K562 (cell line): ENCODE results near the gene IL1RL2. TPM values are rescaled to one million over a fixed set of nuclear protein-coding genes. Genes with fewer than 3 reads are reported as not detected.

ENCODE experiments used
- ATAC-seq: fragments of 200-7000 bp; cut with Tn5 transposase; 3 replicates; pipeline ENCODE4 v1.9.1; 2020; ENCODE audit warnings: moderate library complexity
- BruUV-seq: library from RNA; stranded (reverse); fragments of 400-500 nt; replicated peaks from 2 replicates; lab custom pipeline; 2021; lab: Mats Ljungman, UMichigan
- CTCF ChIA-PET: fragments of 300-600 bp; formaldehyde crosslinking; extraction: SDS; loops from one replicate; lab custom pipeline; 2021; ENCODE audit warnings: low intra/inter-chr PET ratio; lab: Yijun Ruan, JAX
- POLR2A ChIA-PET: fragments of 300-600, 350-650 bp; sonication (Branson Sonifier 250); formaldehyde crosslinking; extraction: SDS; loops from one replicate; lab custom pipeline; 2021; ENCODE audit warnings: antibody characterized with exemption, inconsistent platforms; lab: Yijun Ruan, JAX
- DNase-seq, 4 experiments: peaks; one replicate each; pipeline versions ENCODE4 v3.0.0 to v3.0.0-alpha.2; 2011 to 2018; ENCODE audit warnings: low spot score in 3 of 4, mixed read lengths in 3 of 4; ENCODE audit errors: extremely low read depth in 1 of 4
- FAIRE-seq: peaks from 2 replicates; lab custom pipeline; 2011; peaks lifted over from hg19 to GRCh38; lab: Jason Lieb, UNC
- H2AFZ ChIP-seq: 2 replicates; pipeline ENCODE4 v1.6.0; 2011; ENCODE audit warnings: low read depth, low read length, control low read depth, inconsistent platforms
- H3K27ac ChIP-seq: fragments of 200-600 bp; 3 replicates; pipeline ENCODE4 v1.8.0; 2011; ENCODE audit warnings: low read depth, mild to moderate bottlenecking, control low read depth, inconsistent platforms, low read length, moderate library complexity, mixed read lengths; ENCODE audit errors: extremely low read depth
- H3K27me3 ChIP-seq, 2 experiments: fragments of 300-600 bp in 1 of 2; 2 replicates in 1 of 2; 3 replicates in 1 of 2; pipeline versions ENCODE4 v1.6.0 to v1.8.0; 2011; ENCODE audit warnings: inconsistent platforms in 2 of 2, low read length in 2 of 2, mild to moderate bottlenecking in 1 of 2, mixed read lengths in 1 of 2, moderate library complexity in 1 of 2; ENCODE audit not compliant: control insufficient read depth in 2 of 2, insufficient read depth in 2 of 2
- H3K36me3 ChIP-seq: fragments of 300-600 bp; 3 replicates; pipeline ENCODE4 v1.8.0; 2011; ENCODE audit warnings: mild to moderate bottlenecking, low read length, inconsistent platforms; ENCODE audit not compliant: control insufficient read depth, insufficient read depth
- H3K4me1 ChIP-seq, 2 experiments: fragments of 200-600 bp in 1 of 2; replicated peaks in 1 of 2; 2 replicates in 1 of 2; 3 replicates in 1 of 2; pipeline versions ENCODE4 v1.5.1 to v1.8.0; 2011; ENCODE audit warnings: inconsistent platforms in 2 of 2, low read length in 2 of 2, mild to moderate bottlenecking in 1 of 2, mixed read lengths in 1 of 2, moderate library complexity in 1 of 2; ENCODE audit not compliant: control insufficient read depth in 2 of 2, insufficient read depth in 2 of 2
- H3K4me2 ChIP-seq: 2 replicates; pipeline ENCODE4 v1.6.1; 2011; ENCODE audit warnings: low read length, control low read depth, inconsistent platforms, mixed read lengths; ENCODE audit not compliant: insufficient read depth
- H3K4me3 ChIP-seq: fragments of 200-600 bp; sonication (generic), shearing (Covaris generic); 2 replicates; pipeline ENCODE4 v1.5.1; 2016; ENCODE audit warnings: control low read depth, inconsistent platforms
- H3K79me2 ChIP-seq: fragments of 200-600 bp; 3 replicates; pipeline ENCODE4 v1.8.0; 2011; ENCODE audit warnings: low read length, inconsistent platforms; ENCODE audit not compliant: control insufficient read depth, insufficient read depth
- H3K9ac ChIP-seq, 2 experiments: 2 replicates each; pipeline versions ENCODE4 v1.6.0 to v1.6.1; 2011; ENCODE audit warnings: low read depth in 2 of 2, low read length in 2 of 2, control low read depth in 1 of 2, inconsistent platforms in 1 of 2, mild to moderate bottlenecking in 1 of 2, mixed read lengths in 1 of 2; ENCODE audit not compliant: insufficient read depth in 1 of 2
- H3K9me1 ChIP-seq: one replicate; pipeline ENCODE4 v1.6.0; 2011; ENCODE audit warnings: inconsistent platforms, mild to moderate bottlenecking, low read length, moderate library complexity; ENCODE audit not compliant: control insufficient read depth, insufficient read depth
- H3K9me3 ChIP-seq: replicated peaks from 2 replicates; pipeline ENCODE4 v1.5.1; 2011; ENCODE audit warnings: low read depth, low read length, inconsistent platforms; ENCODE audit not compliant: control insufficient read depth, insufficient read depth
- H4K20me1 ChIP-seq: replicated peaks from 2 replicates; pipeline ENCODE4 v1.6.1; 2011; ENCODE audit warnings: low read length, inconsistent platforms, mixed read lengths; ENCODE audit not compliant: control insufficient read depth, insufficient read depth
- CBX5 ChIP-seq: IDR thresholded peaks from 2 replicates; pipeline ENCODE4 v1.6.1; 2014; ENCODE audit warnings: low read depth, borderline replicate concordance
- CSDE1 ChIP-seq, 2 experiments: fragments of 450-650 bp; IDR thresholded peaks; 2 replicates each; pipeline ENCODE4 v1.6.1; 2016; ENCODE audit warnings: mild to moderate bottlenecking in 1 of 2
- ERF ChIP-seq: fragments of 450-650 bp; formaldehyde crosslinking; IDR thresholded peaks from 2 replicates; pipeline ENCODE4 v1.4.0; 2020; ENCODE audit warnings: mild to moderate bottlenecking, mixed read lengths
- FOXA1 ChIP-seq: fragments of 450-650 bp; IDR thresholded peaks from 2 replicates; pipeline ENCODE4 v1.6.1; 2016; ENCODE audit warnings: mild to moderate bottlenecking, borderline replicate concordance
- HOMEZ ChIP-seq: fragments of 250-450 bp; sonication (Bioruptor Pico); IDR thresholded peaks from 2 replicates; pipeline ENCODE4 v1.4.0; 2020; ENCODE audit warnings: mild to moderate bottlenecking, moderate library complexity
- MTA2 ChIP-seq: fragments of 450-650 bp; IDR thresholded peaks from 2 replicates; pipeline ENCODE4 v1.6.1; 2016; ENCODE audit warnings: low read depth
- NKRF ChIP-seq: fragments of 450-650 bp; IDR thresholded peaks from 2 replicates; pipeline ENCODE4 v1.6.1; 2016; ENCODE audit warnings: borderline replicate concordance
- RBM25 ChIP-seq: fragments of 200-400 bp; formaldehyde crosslinking; IDR thresholded peaks from 2 replicates; pipeline ENCODE4 v1.6.1; 2018; ENCODE audit warnings: low read length, low read depth, moderate library complexity; ENCODE audit not compliant: severe bottlenecking
- SNRNP70 ChIP-seq: fragments of 200-400 bp; formaldehyde crosslinking; optimal IDR thresholded peaks from 2 replicates; pipeline ENCODE3; 2017; ENCODE audit warnings: low read depth, low read length
- TCF3 ChIP-seq: sonication (generic); formaldehyde crosslinking; IDR thresholded peaks from 2 replicates; pipeline ENCODE4 v1.4.0; 2020; ENCODE audit warnings: mild to moderate bottlenecking, missing genetic modification reagents
- THRB ChIP-seq: fragments of 450-650 bp; formaldehyde crosslinking; conservative IDR thresholded peaks from 2 replicates; pipeline ENCODE4 v1.4.0; 2022; ENCODE audit warnings: mild to moderate bottlenecking, missing genetic modification characterization
- U2AF1 ChIP-seq: fragments of 200-400 bp; formaldehyde crosslinking; optimal IDR thresholded peaks from 2 replicates; pipeline ENCODE3; 2017; ENCODE audit warnings: mild to moderate bottlenecking, low read depth, low read length, moderate library complexity
- ZNF398 ChIP-seq: fragments of 250-450 bp; sonication (Bioruptor Pico); IDR thresholded peaks from 2 replicates; pipeline ENCODE4 v1.8.0; 2021; ENCODE audit warnings: moderate library complexity, mild to moderate bottlenecking, inconsistent platforms
- ZNF583 ChIP-seq: fragments of 250-450 bp; sonication (Bioruptor Pico); IDR thresholded peaks from 2 replicates; pipeline ENCODE4 v1.4.0; 2020
- WGBS: fragments of 100-300 bp; shearing (Covaris generic); methylation state at CpG from one replicate; pipeline ENCODE4 v1.1.6; 2016; ENCODE audit warnings: low coverage, mixed read lengths; ENCODE audit not compliant: insufficient coverage; ENCODE audit errors: missing lambda C conversion rate; 5-methylcytosine and 5-hydroxymethylcytosine counted together
- in situ Hi-C: fragments of 300-500 bp; cut with MboI; formaldehyde crosslinking; loops from 4 replicates; pipeline ENCODE4 v1.15.0; 2018; ENCODE audit warnings: inconsistent platforms, mixed read lengths
- intact Hi-C: fragments of 100-400 bp; cut with micrococcal nuclease; formaldehyde crosslinking; loops from 2 replicates; pipeline ENCODE4 v1.14.2; 2022
- polyA plus RNA-seq, 8 experiments: library from polyadenylated mRNA; depleted of rRNA in 4 of 8; stranded (reverse) in 5 of 8; unstranded in 3 of 8; fragments of >200 nt; fragmentation: Nextera tagmentation in 2 of 8; fragmentation: Illumina TruSeq in 1 of 8; extraction: Ambion mirVana in 2 of 8; extraction: Trizol in 1 of 8; gene quantifications; 2 replicates each; pipeline versions ENCODE4 v1.2.1 to v1.2.3, GENCODE V29; 2011 to 2014; ENCODE audit warnings: inconsistent platforms in 1 of 8, missing spikeins in 1 of 8
- total RNA-seq, 7 experiments: library from RNA; depleted of rRNA in 6 of 7; stranded (reverse); fragments of >200 nt in 6 of 7; fragmentation: Illumina TruSeq in 2 of 7; extraction: Trizol in 2 of 7; gene quantifications; 2 replicates each; pipeline versions ENCODE4 v1.2.1 to v1.2.3, GENCODE V29; 2011 to 2021; ENCODE audit warnings: low replicate concordance in 1 of 7

Gene IL1RL2
- total and polyA plus RNA-seq, 9 of the 15 experiments (the other 6 are each of a cell fraction or from before 2014, with no cell fraction given) = not detected

DNA sequence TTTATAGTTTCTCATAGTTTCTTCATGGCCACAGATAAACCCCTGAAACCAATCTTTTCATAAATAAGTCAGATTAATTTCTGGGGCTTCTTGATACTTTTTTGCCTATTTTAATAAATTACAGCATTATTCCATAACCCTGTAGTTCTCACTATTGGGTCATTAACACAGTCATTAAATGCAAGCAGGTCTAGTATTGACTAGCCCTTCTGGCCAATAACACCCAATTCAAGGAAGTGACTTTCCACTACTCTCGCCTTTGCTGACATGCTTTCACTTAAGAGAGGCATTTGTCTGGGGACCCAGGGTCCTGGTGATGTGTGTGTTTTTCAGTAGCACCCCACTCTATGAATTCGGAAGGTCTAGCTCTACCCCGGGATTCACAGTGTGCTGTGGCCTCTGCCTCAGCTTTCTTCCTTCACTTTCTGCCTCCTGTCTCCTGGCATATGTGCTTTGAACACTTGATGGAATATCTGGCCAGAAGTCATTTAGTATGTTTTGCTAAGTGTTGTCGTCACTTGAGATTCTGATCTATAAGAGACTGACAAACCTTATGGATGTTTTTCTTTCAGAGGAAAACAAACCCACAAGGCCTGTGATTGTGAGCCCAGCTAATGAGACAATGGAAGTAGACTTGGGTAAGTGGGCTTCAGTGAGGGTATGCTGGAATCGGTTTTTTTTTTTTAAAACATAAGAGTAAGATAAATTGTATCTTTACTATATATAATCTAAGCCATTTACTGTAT, 18.6 kb upstream of the IL1RL2 start:
- in situ Hi-C loops = no loop called here
- ATAC-seq = no peak
- Histone ChIP-seq H3K4me2 (no peak overlapping the region), H3K79me2 (no peaks in the 10 kb centered on the region), H3K4me1 (no peaks in the 10 kb centered on the region), H3K36me3 (no peaks in the 10 kb centered on the region), H3K9ac (no peak overlapping the region)
- intact Hi-C loops = loop anchor here (5.0 kb wide), 1 partner anchor 74 kb away; no protein-coding TSS in a partner anchor
- FAIRE-seq = peak; percentile 23
- TF ChIP-seq RBM25 (no peak), HOMEZ (CRISPR knock-in tag) (no peak), TCF3 (CRISPR knock-in tag) (no peak), THRB (CRISPR knock-in tag) (no peak), U2AF1 (no peak), FOXA1 (no peak), ZNF398 (CRISPR knock-in tag) (no peak), ERF (CRISPR knock-in tag) (no peak), NKRF (no peak), MTA2 (no peak), ZNF583 (CRISPR knock-in tag) (no peak), SNRNP70 (no peak), CSDE1 (IDR thresholded peaks at IDR 0.05) (no peak), CBX5 (no peak)
- TF ChIP-seq, all 486 proteins: peak for 0
- Histone ChIP-seq H3K4me3 (no peak overlapping the region), H3K27me3 (no peaks in the 10 kb centered on the region), H2AFZ (no peak overlapping the region), H3K9me3 (no peaks in the 10 kb centered on the region), H4K20me1 (no peaks in the 10 kb centered on the region), H3K9me1 (no peaks in the 10 kb centered on the region), H3K27ac (no peak overlapping the region)
- ChIA-PET POLR2A (interaction anchor here (1.7 kb wide), 1 partner anchor 148 kb away, joined by 4 read pairs; no protein-coding TSS in a partner anchor), CTCF (no interaction called here)
- DNase-seq = no peak
- whole genome bisulfite sequencing = 39% methylated on average over 5 of the region's 5 CpGs
- BruUV-seq = no TSS peak
